Globus pallidus (tissue), 1 donor: ENCODE measurements around the gene BTBD9.
"Not testable (repeated sequence)": the region's sequence is repeated elsewhere in the genome, so short reads cannot be mapped to it uniquely, and the experiment has no call there.

Experiments used
- DNase-seq: peaks from one replicate; pipeline ENCODE4 v3.0.0-alpha.2; 2015; ENCODE audit warnings: low spot score

The BTBD9 gene

GRCh38 chr6:38429546-38429945, 210.2 kb downstream of the BTBD9 start:
- DNase-seq, result no peak

GRCh38 chr6:38427492-38428210, 212.1 kb downstream of the BTBD9 start:
- DNase-seq, result no peak

GRCh38 chr6:38425788-38426488, 213.8 kb downstream of the BTBD9 start:
- not testable (repeated sequence) for DNase-seq

GRCh38 chr6:38423746-38424145, 216.0 kb downstream of the BTBD9 start:
- DNase-seq, result no peak

- DNase-seq, result no peak
Observed at GRCh38 chr6:38420207-38420606, 219.5 kb downstream of the BTBD9 start.

DNA sequence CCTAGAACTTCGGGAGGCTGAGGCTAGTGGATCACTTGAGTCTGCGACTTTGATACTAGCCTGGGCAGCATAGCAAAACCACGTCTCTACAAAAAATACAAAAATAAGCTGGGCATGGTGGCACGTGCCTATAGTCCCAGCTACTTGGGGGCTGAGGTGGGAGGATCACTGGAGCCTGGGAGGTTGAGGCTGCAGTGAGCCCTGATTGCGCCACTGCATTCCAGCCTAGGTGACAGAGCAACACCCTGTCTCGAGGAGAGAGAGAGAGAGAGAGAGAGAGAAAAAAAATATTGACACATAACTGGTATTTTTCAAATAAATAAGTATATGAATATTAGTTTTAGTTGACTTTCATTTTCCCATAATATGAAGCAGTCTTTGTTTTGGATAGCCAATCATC, 222.2 kb downstream of the BTBD9 start:
- DNase-seq, result no peak

GRCh38 chr6:38415231-38416005, 224.3 kb downstream of the BTBD9 start:
- DNase-seq, result no peak

GRCh38 chr6:38413102-38413800, 226.5 kb downstream of the BTBD9 start:
- no peak for DNase-seq

- no peak for DNase-seq
Observed at GRCh38 chr6:38407192-38407591, 232.5 kb downstream of the BTBD9 start.

- no peak for DNase-seq
Observed at GRCh38 chr6:38406096-38406495, 233.6 kb downstream of the BTBD9 start.

DNA sequence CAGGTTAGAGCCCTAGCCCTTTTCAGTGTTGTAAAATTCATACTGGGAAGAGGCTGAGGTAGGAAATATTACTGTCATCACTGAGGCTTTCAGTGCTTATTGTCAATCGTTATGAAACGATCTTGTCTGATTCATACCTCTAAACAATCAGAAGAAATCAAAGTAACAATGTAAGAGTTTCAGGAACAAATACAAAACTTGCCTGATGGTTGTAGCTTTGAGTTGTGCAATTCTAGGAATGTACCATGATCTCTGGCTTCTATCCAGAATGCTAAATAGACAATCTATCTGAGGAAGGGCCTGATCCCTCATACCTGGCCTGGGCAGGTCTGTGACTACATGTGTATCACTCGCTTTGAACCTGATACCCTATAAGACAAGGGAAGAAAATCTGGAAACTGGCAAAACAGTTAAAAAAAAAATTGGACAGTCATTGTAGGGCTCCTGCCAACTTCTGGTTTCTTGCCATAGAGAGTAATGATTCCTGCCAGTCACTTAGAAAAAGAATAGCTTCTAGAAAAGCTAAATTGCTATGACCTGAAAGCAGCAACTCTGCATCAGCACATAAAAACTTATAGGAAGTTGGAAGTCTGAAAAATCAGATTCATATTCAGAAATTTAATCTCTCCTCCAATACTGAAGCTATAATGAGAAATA, 234.7 kb downstream of the BTBD9 start:
- DNase-seq, result peak; percentile 5

- peak; percentile 11 for DNase-seq
Observed at GRCh38 chr6:38404355-38404754, 235.4 kb downstream of the BTBD9 start.

DNA sequence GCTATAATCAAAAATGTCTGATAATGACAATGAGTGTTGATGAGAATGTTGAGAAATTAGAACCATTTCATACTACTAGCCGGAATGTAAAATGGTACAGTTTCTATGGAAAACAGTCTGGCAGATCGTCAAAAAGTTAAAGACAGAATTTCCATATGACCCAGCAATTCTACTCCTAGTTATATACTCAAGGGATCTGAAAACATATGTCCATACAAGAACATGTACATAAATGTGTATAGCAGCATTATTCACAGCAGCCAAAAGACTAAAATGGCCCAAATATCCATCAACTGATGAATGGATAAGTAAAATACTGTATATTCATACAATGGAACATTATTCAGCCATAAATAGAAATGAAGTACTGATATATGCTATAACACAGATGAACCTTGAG, 236.2 kb downstream of the BTBD9 start:
- DNase-seq, result no peak

- no peak for DNase-seq
Observed at GRCh38 chr6:38400764-38401163, 239.0 kb downstream of the BTBD9 start.

- DNase-seq, result no peak
Observed at GRCh38 chr6:38400101-38400500, 239.6 kb downstream of the BTBD9 start.

- DNase-seq, result no peak
Observed at GRCh38 chr6:38396209-38396608, 243.5 kb downstream of the BTBD9 start.

DNA sequence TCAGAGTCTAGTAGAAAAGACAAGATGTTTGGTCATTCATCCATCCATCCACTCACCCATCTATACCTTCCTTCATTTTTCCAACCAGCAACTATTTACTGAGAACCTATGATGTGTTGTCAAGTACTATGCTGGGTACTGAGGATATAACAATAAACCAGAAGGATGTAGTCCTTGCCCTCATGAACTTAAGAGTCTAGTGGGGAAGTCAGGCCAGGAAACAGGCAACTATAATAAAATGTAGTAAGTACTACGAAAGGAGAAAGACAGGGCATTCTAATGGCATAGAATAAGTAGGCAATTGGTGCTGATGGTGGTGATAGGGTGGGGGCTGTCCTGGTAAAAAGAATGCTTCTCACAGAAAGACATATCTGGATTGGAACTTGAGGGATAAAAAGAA, 245.7 kb downstream of the BTBD9 start:
- DNase-seq, result no peak

DNA sequence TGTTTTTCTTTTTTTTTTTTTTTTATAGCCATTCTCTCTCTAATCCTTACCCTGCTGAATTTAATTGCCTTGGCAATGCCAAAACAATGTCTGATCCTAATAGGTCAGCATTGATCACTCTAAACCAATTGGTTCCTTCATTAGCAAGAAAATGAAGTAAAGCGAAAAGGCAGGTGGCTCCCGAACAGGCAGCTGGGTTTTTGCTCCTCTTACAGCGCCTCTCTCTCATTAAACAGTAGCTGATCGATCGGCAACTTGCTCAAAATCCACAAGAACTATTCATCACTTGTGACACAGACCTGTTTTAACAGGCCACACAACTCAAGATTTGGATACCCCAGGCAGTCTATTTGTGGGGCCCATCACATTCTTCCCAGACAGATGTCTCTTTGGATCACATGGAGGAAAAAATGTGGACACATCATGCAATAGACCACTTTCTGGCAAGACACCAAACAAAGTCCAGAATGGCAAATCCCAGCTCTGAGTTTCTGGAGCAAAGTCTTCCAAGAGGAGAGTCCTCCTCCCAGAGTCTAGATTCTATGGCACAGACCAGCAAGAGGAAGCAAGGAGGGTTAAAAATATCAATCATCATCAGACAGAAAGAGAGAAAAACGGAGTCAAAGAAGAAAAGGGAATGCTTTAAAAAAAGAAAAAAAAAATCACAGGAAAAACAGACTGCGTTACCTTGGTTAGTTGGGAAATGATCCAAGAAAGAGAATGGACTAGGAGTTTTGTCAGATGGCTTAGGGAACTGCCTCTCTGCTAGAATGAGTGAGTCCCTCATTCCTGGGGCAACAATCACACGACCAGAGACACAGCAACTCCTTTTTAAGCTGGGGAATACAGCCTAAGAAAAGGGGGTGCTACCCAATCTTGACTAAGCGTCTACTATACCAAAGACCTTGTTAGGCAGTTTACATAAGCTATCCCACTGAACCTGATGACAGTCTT, 247.8 kb downstream of the BTBD9 start:
- no peak for DNase-seq

DNA sequence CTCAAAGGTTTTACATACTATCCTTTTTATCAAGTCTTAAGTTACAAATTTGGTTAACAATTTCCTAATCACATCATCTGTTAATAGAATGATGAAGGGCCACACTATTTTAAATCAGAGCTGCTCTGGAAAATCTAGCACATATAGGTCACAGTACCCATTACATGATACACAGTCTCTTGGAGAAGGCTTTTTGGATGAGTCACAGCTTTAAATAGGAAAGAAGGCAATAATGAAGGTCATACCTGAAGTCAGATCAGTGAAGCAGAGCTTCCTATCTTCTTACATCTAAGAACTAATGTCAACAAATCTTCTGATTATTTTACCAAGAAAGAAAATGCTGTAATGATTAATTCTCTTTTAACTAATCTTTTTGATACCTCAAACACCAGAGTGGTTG, 248.5 kb downstream of the BTBD9 start:
- no peak for DNase-seq

GRCh38 chr6:38389875-38390274, 249.9 kb downstream of the BTBD9 start:
- DNase-seq, result no peak

DNA sequence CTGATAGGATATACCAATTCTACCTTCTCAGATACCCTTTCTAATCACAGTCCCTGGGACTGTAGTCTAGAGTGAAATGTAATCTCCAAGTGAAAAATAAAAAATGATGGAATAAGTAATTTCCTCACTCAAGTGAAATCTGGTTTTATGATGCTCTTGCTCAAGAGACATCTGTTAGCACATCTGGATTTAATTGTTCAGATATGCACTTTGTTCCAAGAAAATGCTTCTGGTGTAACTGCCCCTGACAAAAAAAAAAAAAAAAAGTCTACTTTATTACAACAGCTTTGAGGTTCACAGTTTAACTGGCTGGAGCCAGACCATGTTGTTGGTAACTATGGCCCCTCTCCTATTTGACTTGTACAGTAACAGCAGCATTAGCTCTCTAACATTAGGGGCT, 251.8 kb downstream of the BTBD9 start:
- no peak for DNase-seq
